NOMO-1 treated with dmso at 0.1 percent for 144 hours (cell line): ENCODE measurements around the gene SRPK2.
"Not testable (repeated sequence)": the region's sequence is repeated elsewhere in the genome, so short reads cannot be mapped to it uniquely, and the experiment has no call there.

Source experiments
- DNase-seq: peaks from one replicate; lab custom pipeline; 2025; ENCODE audit not compliant: unreplicated experiment; lab: John Stamatoyannopoulos, UW

The SRPK2 gene

GRCh38 chr7:105198223-105198622 is 190.5 kb downstream of the SRPK2 start:
- DNase-seq, result no peak

GRCh38 chr7:105196473-105196872 is 192.2 kb downstream of the SRPK2 start:
- DNase-seq, result no peak

DNA sequence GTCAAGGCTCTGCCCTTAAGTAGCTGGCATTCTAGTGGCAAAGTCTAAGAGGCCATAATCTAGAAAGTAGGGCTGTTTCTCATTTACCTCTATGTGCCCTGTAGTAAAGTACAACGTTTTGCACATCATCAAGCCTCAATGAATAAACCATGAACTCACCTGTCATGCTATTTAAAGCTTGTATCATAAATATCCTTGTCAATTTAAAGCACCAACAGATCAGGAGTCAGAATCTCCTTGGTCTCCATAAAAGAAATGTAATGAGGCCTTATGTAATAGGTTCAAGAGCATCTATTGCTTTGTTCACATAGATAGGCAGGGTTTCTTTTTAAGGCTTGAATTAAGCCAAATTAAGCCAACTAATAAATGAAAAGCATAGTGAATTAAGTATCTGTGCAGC is 192.8 kb downstream of the SRPK2 start:
- DNase-seq, result no peak

DNA sequence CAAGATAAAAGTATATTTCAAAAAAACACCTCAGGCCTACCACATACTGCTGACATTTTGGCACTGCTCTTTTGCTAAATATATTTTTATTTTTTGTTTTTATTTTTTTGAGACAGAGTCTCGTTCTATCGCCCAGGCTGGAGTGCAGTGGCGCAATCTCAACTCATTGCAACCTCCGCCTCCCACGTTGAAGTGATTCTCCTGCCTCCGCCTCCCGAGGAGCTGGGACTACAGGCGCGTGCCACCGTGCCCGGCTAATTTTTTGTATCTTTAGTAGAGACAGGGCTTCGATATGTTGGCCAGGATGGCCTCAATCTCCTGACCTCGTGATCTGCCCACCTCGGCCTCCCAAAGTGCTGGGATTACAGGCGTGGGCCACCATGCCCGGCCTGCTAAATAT is 193.8 kb downstream of the SRPK2 start:
- DNase-seq, result not testable (repeated sequence)

DNA sequence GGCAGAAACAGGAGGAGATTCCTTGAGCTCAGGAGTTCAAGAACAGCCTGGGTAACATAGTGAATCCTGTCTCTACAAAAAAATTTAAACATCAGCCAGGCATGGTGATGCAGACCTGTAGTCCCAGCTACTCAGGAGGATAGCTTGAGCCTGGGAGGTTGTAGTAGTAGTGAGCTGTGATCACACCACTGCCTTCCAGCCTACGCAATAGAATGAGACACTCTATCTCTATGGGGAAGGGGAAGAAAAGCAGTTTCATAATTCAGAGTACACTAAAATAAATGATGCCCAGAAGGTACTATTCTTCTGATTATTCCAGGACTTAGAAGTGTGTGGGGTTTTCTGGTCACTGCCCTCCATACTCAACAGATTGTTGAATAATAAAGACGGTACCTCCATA is 197.4 kb downstream of the SRPK2 start:
- no peak for DNase-seq

DNA sequence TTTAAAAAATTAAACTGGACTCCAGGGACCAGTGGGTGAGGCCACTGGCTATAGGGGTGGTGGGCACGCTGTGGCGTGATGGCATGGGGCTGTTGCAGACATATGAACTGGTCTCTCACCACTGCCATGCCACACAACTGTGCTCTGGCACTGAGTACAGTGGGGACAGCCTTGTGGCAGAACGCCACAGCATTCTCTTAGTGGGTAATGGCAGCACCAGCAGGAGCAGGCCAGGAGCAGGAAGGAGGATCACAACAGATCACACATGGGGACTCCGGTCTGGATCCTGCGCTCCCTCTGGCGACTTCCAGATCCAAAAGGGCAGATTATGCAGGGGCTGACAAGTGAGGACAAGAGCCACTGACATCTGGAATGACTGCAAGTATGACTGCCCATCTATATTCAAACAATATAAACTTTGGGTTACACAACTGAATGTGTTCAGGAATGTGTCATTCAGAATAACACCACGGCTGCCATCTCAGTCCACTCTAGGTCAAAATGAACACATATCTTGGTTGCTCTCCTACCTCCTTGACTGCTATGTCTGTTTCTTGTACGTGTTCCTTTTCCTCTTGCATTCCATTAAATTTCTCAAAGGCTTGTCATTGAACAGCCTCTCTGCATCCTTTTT is 198.7 kb downstream of the SRPK2 start:
- DNase-seq, result no peak

GRCh38 chr7:105188201-105188600 is 200.5 kb downstream of the SRPK2 start:
- no peak for DNase-seq

- DNase-seq, result no peak
These were observed 201.2 kb downstream of the SRPK2 start for GRCh38 chr7:105187302-105188169.

DNA sequence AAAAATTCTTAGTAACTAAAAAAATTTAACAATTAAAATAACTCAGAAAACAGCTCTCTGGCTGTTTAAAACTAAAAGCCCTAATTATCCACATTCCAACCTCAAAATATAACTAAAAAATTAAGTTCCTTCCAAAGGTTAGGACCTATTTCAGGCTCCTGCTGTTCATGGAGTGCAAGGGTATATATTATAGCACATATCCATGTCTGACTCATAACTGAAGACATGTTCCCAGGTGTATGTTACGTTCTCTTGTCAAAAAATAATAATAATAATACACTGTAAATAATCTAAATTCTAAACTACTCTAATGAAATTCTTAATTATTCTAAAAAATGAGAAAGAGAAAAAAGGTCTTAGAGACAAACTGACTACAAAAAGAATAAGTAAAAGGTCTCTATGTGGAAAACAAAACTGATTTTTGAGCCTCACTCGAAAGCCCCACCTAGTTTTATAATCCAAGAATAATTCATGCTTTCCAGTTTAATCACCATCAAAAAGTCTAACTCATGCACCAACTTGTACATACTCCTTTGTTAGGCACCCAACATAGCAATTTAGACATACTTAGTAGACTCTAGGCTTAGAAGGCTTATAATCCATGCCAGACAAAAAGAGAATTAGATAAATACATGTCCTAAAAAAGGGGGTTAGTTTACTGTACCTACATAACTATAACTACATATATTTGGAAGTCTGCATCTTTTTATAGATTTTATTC is 203.3 kb downstream of the SRPK2 start:
- no peak for DNase-seq

- no peak for DNase-seq
These were observed 208.7 kb downstream of the SRPK2 start for GRCh38 chr7:105180002-105180401.

DNA sequence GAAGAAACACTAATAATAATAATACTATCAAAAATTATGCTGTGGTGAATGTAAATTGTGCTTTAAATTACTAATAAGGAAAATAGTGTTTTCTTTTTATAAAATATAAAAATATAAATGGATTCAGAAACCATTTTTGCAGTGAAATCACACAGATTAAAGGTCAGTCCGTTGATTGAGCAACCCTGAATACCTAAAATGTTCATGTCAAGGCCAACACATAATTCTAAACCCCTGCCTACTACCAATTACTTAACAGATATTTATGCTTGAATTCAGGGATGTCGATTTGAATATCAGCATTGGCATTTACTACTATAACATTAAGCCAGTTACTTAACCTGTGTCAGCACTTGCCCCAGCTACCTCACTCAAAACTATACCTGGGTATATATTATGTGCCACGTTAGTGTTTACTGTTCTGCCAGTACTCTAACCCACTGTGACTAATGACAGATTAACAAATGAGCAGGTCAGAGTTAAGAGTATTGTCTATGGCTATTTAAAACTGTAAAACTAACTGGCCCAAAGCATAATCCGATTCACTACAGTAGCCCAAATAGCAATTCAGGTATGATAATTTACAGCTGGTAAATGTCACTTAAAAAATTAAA is 209.7 kb downstream of the SRPK2 start:
- DNase-seq, result no peak

DNA sequence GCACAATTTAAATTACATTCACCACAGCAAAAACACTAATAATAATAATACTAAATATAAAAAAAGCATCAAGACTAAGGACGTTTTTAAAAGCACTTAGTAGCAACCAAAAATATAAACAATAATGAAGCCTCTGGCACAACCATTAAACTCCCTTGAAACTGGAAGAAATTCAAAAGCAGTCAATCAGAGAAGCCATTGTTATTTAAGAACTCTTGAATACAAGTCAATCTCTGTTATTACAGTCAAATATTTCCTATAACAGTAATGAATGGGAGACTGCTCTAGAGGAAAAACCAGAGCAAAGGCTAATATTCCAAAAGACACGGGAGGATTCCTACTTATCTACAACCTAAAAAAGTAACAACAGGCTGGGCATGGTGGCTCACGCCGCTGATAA is 210.5 kb downstream of the SRPK2 start:
- DNase-seq, result no peak

GRCh38 chr7:105177026-105177425 is 211.7 kb downstream of the SRPK2 start:
- DNase-seq, result no peak

GRCh38 chr7:105173586-105173985 is 215.1 kb downstream of the SRPK2 start:
- no peak for DNase-seq

- no peak for DNase-seq
These were observed 224.0 kb downstream of the SRPK2 start for GRCh38 chr7:105164751-105165150.

- no peak for DNase-seq
These were observed 225.0 kb downstream of the SRPK2 start for GRCh38 chr7:105163718-105164117.

- no peak for DNase-seq
These were observed 227.4 kb downstream of the SRPK2 start for GRCh38 chr7:105161366-105161765.

- DNase-seq, result no peak
These were observed 231.4 kb downstream of the SRPK2 start for GRCh38 chr7:105157278-105157677.

GRCh38 chr7:105156731-105157130 is 232.0 kb downstream of the SRPK2 start:
- DNase-seq, result no peak

- DNase-seq, result no peak
These were observed 234.6 kb downstream of the SRPK2 start for GRCh38 chr7:105154084-105154483.

DNA sequence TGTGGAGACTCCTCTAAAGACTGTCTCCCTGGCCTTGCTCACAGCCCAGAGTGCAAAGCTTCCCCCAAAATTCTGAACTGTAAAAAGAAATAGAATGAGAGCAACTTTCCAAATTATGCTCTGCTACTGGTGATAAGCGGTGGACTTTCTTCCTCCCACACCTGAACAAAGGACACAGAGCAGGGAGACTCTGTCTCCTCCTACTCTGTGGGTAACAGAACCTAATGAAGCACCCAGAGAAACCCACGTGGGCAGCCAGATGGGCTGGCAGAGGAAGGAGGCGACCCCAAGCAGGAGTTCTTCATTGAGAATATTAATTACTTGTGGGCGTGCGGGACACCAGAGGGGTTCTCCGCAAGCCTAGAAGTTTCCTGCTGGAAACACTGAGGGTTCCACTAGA is 235.2 kb downstream of the SRPK2 start:
- DNase-seq, result no peak
